Measurements from ENCODE around the gene POU2AF2. TPM values are rescaled to one million over a fixed set of nuclear protein-coding genes. Genes with fewer than 3 reads are reported as not detected.

The POU2AF2 gene
- total and polyA plus RNA-seq, 4 donors: not detected

- TF ChIP-seq, protein P1, sequence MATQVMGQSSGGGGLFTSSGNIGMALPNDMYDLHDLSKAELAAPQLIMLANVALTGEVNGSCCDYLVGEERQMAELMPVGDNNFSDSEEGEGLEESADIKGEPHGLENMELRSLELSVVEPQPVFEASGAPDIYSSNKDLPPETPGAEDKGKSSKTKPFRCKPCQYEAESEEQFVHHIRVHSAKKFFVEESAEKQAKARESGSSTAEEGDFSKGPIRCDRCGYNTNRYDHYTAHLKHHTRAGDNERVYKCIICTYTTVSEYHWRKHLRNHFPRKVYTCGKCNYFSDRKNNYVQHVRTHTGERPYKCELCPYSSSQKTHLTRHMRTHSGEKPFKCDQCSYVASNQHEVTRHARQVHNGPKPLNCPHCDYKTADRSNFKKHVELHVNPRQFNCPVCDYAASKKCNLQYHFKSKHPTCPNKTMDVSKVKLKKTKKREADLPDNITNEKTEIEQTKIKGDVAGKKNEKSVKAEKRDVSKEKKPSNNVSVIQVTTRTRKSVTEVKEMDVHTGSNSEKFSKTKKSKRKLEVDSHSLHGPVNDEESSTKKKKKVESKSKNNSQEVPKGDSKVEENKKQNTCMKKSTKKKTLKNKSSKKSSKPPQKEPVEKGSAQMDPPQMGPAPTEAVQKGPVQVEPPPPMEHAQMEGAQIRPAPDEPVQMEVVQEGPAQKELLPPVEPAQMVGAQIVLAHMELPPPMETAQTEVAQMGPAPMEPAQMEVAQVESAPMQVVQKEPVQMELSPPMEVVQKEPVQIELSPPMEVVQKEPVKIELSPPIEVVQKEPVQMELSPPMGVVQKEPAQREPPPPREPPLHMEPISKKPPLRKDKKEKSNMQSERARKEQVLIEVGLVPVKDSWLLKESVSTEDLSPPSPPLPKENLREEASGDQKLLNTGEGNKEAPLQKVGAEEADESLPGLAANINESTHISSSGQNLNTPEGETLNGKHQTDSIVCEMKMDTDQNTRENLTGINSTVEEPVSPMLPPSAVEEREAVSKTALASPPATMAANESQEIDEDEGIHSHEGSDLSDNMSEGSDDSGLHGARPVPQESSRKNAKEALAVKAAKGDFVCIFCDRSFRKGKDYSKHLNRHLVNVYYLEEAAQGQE (IDR thresholded peaks at IDR 0.05): no peak
- TF ChIP-seq TAF1 (conservative IDR thresholded peaks at IDR 0.05) (no peak), YY1 (IDR thresholded peaks at IDR 0.05) (no peak)
Observed at GRCh38 chr11:111309215-111309915, 63.8 kb downstream of the POU2AF2 start (continued).

DNA sequence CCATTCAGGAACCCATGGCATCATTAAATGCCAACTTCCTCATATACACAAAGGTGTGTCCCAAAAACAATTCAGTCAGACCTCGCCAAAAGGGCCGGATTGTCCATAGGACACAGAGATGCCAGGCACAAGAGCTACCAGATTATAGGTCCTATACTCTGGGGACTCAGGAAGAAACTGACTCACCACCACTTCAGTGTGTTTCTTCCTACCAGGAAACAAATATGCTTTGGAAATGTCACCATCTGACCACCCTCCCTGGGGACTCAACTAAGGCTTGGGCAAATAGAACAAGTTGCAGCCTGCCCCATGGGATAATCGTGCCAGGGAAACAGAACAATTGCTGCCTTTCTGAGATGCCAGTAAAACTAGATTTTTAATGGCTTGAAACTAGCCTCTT lies 64.6 kb downstream of the POU2AF2 start:
- Histone ChIP-seq H3K27me3 (ENCODE audit: control insufficient read depth in 4 of 4, insufficient read depth in 4 of 4, low read length in 3 of 4) (no peaks in the 10 kb centered on the region), H3K4me1 (ENCODE audit: control insufficient read depth in 4 of 4, insufficient read depth in 4 of 4, low read length in 3 of 4) (peaks cover 2 to 12% (median 8%) of the 10 kb centered on the region in 4 donors), H3K9ac (ENCODE audit: low read depth in 1 of 2, low read length in 2 of 2) (no peak overlapping the region), H3K36me3 (ENCODE audit: control insufficient read depth in 4 of 4, insufficient read depth in 3 of 4, low read depth in 1 of 4, low read length in 3 of 4) (no peaks in the 10 kb centered on the region), H3K27ac (ENCODE audit: low read depth in 1 of 2, low read length in 2 of 2) (no peak overlapping the region), H3K9me3 (ENCODE audit: control insufficient read depth in 4 of 4, low read length in 3 of 4) (no peaks in the 10 kb centered on the region), H3K4me3 (ENCODE audit: low read depth in 1 of 3, low read length in 3 of 3) (no peak overlapping the region)
- 67% methylated on average over 3 of the region's 3 CpGs for WGBS
- no peak for DNase-seq (ENCODE audit: low spot score)
- TF ChIP-seq ZBTB33 (IDR thresholded peaks at IDR 0.05): no peak
- no peak for TF ChIP-seq RAD21 (IDR thresholded peaks at IDR 0.05)
- TF ChIP-seq TAF1 (conservative IDR thresholded peaks at IDR 0.05): no peak
- no peak for TF ChIP-seq EGR1 (IDR thresholded peaks at IDR 0.05; ENCODE audit: low read depth in 2 of 2)
- no peak for TF ChIP-seq HNF4A (conservative IDR thresholded peaks at IDR 0.05)
- no peak for TF ChIP-seq JUND (IDR thresholded peaks at IDR 0.05)
- TF ChIP-seq, protein P2, sequence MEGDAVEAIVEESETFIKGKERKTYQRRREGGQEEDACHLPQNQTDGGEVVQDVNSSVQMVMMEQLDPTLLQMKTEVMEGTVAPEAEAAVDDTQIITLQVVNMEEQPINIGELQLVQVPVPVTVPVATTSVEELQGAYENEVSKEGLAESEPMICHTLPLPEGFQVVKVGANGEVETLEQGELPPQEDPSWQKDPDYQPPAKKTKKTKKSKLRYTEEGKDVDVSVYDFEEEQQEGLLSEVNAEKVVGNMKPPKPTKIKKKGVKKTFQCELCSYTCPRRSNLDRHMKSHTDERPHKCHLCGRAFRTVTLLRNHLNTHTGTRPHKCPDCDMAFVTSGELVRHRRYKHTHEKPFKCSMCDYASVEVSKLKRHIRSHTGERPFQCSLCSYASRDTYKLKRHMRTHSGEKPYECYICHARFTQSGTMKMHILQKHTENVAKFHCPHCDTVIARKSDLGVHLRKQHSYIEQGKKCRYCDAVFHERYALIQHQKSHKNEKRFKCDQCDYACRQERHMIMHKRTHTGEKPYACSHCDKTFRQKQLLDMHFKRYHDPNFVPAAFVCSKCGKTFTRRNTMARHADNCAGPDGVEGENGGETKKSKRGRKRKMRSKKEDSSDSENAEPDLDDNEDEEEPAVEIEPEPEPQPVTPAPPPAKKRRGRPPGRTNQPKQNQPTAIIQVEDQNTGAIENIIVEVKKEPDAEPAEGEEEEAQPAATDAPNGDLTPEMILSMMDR (IDR thresholded peaks at IDR 0.05; ENCODE audit: low read depth, low read length, missing input control): no peak
- TF ChIP-seq FOXA2 (IDR thresholded peaks at IDR 0.05): no peak

DNA sequence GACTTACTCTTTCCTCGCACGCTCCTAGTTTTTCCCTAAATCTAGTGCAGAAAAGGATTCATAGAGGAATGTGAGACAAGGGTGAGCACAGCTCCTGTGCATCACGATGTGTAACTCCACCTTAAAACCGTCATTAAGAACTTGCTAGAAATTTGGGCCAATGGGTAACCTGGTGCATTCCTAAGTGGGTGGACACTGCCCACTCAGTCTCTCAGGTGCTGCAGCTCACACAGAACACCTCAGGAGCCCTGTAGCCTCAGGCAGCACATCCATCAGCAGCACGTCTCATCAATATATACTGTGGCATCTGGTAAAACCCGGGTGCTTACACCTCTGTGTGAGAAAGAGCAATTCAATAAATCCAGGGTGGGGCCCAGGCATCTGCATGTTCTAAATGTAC lies 65.2 kb downstream of the POU2AF2 start:
- H3K4me1 ChIP-seq (ENCODE audit: control insufficient read depth in 4 of 4, insufficient read depth in 4 of 4, low read length in 3 of 4): peaks cover 2 to 12% (median 8%) of the 10 kb centered on the region in 4 donors
- H3K27me3 ChIP-seq (ENCODE audit: control insufficient read depth in 4 of 4, insufficient read depth in 4 of 4, low read length in 3 of 4): no peaks in the 10 kb centered on the region
- TF ChIP-seq FOXA1 (IDR thresholded peaks at IDR 0.05) (no peak), HNF4G (IDR thresholded peaks at IDR 0.05) (no peak), JUND (IDR thresholded peaks at IDR 0.05) (no peak)
- WGBS: 90% methylated on average over 6 of the region's 6 CpGs
- DNase-seq (ENCODE audit: low spot score): no peak
- H3K9ac ChIP-seq (ENCODE audit: low read depth in 1 of 2, low read length in 2 of 2): no peak overlapping the region
- no peak overlapping the region for H3K27ac ChIP-seq (ENCODE audit: low read depth in 1 of 2, low read length in 2 of 2)
- no peak overlapping the region for H3K4me3 ChIP-seq (ENCODE audit: low read depth in 1 of 3, low read length in 3 of 3)
- H3K9me3 ChIP-seq (ENCODE audit: control insufficient read depth in 4 of 4, low read length in 3 of 4): no peaks in the 10 kb centered on the region
- H3K36me3 ChIP-seq (ENCODE audit: control insufficient read depth in 4 of 4, insufficient read depth in 3 of 4, low read depth in 1 of 4, low read length in 3 of 4): no peaks in the 10 kb centered on the region
